ENCODE results near the gene PPM1G. TPM values are rescaled to one million over a fixed set of nuclear protein-coding genes. Genes with fewer than 3 reads are reported as not detected.

Gene PPM1G
- total and polyA plus RNA-seq, 3 donors from 2014 or later = 163 to 569 (median 245) TPM

DNA sequence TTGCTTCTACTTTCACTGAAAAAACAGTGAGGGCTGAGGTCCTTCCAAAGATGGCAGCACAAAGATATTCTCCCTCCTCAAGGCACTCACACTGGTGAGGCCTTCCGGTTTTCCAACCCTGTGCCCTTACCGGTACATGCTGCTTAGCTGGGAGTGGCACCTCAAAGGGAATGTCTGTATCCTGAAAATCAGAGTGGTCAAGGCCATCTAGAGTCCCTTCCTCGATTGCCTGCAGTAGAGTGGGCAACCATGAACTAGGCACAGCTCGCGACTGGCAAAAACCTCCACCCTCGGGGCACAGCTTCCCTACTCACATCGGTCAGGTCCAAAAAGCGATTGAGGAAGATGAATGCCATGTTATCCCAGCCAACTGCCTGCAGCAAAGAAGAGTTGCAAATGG, 36.2 kb upstream of the PPM1G start:
- intact Hi-C loops (cut with DNase I; ENCODE audit: low total_unique reads) = no loop called here
- Histone ChIP-seq H3K4me3 (no peak overlapping the region), H3K27ac (no peak overlapping the region), H3K27me3 (no peaks in the 10 kb centered on the region), H3K4me1 (peaks cover 23% of the 10 kb centered on the region), H3K9me3 (no peaks in the 10 kb centered on the region), H3K36me3 (ENCODE audit: low read depth, missing control alignments) (no peaks in the 10 kb centered on the region)
- 82 to 83% methylated on average over 8 of the region's 8 CpGs for WGBS, 2 donors
- no peak for TF ChIP-seq POLR2A (IDR thresholded peaks at IDR 0.05)
- TF ChIP-seq, protein P1, sequence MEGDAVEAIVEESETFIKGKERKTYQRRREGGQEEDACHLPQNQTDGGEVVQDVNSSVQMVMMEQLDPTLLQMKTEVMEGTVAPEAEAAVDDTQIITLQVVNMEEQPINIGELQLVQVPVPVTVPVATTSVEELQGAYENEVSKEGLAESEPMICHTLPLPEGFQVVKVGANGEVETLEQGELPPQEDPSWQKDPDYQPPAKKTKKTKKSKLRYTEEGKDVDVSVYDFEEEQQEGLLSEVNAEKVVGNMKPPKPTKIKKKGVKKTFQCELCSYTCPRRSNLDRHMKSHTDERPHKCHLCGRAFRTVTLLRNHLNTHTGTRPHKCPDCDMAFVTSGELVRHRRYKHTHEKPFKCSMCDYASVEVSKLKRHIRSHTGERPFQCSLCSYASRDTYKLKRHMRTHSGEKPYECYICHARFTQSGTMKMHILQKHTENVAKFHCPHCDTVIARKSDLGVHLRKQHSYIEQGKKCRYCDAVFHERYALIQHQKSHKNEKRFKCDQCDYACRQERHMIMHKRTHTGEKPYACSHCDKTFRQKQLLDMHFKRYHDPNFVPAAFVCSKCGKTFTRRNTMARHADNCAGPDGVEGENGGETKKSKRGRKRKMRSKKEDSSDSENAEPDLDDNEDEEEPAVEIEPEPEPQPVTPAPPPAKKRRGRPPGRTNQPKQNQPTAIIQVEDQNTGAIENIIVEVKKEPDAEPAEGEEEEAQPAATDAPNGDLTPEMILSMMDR (IDR thresholded peaks at IDR 0.05) = no peak
- DNase-seq = no peak

DNA sequence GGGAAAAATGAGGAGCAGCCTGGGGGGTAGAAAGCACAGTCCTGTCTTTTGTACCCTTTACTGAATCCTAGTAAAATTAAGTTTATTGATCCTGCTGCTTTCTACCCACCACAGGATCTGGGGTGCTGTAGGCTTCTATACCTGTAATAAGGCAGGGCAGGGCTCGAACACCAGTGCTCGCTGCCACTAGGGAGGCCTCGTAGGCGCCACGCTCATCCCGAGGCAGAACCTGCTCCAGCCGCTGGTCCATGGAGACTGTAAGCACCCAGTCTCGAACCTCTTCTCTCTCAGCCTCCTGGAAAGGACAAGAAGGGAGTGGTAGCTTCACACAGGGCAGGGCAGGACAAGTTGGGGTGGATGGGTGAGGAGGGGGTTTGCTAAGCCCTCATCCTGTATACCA, 35.8 kb upstream of the PPM1G start:
- Histone ChIP-seq H3K4me3 (no peak overlapping the region), H3K27ac (no peak overlapping the region), H3K9me3 (no peaks in the 10 kb centered on the region), H3K36me3 (ENCODE audit: low read depth, missing control alignments) (no peaks in the 10 kb centered on the region), H3K27me3 (no peaks in the 10 kb centered on the region), H3K4me1 (peaks cover 23% of the 10 kb centered on the region)
- 85 to 91% methylated on average over 8 of the region's 8 CpGs for WGBS, 2 donors
- intact Hi-C loops (cut with DNase I; ENCODE audit: low total_unique reads) = no loop called here
- TF ChIP-seq, protein P1 (IDR thresholded peaks at IDR 0.05) = no peak
- TF ChIP-seq POLR2A (IDR thresholded peaks at IDR 0.05) = no peak
- no peak for DNase-seq

DNA sequence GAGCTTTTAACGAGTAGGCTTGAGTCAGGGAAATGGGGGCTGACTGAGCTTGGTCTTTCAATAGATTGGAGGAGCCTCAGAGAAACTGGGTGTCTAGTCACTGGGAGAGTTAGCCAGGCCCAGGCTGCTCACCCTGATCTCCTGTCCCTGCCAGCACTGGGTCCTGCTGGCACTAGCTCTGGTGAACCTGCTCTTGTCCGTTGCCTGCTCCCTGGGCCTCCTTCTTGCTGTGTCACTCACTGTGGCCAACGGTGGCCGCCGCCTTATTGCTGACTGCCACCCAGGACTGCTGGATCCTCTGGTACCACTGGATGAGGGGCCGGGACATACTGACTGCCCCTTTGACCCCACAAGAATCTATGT, 33.5 kb upstream of the PPM1G start:
- no peak for TF ChIP-seq POLR2A (IDR thresholded peaks at IDR 0.05)
- TF ChIP-seq, protein P1 (IDR thresholded peaks at IDR 0.05) = no peak
- 50 to 60% methylated on average over 5 to 6 of the region's 6 CpGs for WGBS, 2 donors
- peak overlapping the region in 1 of 2 donors; percentile 51 for H3K4me3 ChIP-seq
- no peak for DNase-seq
- no peaks in the 10 kb centered on the region for H3K27me3 ChIP-seq
- H3K36me3 ChIP-seq (ENCODE audit: low read depth, missing control alignments) = no peaks in the 10 kb centered on the region
- H3K27ac ChIP-seq = peak overlapping the region in 1 of 2 donors; percentile 26
- intact Hi-C loops (cut with DNase I; ENCODE audit: low total_unique reads) = no loop called here
- H3K4me1 ChIP-seq = peaks cover 23% of the 10 kb centered on the region
- H3K9me3 ChIP-seq = no peaks in the 10 kb centered on the region

DNA sequence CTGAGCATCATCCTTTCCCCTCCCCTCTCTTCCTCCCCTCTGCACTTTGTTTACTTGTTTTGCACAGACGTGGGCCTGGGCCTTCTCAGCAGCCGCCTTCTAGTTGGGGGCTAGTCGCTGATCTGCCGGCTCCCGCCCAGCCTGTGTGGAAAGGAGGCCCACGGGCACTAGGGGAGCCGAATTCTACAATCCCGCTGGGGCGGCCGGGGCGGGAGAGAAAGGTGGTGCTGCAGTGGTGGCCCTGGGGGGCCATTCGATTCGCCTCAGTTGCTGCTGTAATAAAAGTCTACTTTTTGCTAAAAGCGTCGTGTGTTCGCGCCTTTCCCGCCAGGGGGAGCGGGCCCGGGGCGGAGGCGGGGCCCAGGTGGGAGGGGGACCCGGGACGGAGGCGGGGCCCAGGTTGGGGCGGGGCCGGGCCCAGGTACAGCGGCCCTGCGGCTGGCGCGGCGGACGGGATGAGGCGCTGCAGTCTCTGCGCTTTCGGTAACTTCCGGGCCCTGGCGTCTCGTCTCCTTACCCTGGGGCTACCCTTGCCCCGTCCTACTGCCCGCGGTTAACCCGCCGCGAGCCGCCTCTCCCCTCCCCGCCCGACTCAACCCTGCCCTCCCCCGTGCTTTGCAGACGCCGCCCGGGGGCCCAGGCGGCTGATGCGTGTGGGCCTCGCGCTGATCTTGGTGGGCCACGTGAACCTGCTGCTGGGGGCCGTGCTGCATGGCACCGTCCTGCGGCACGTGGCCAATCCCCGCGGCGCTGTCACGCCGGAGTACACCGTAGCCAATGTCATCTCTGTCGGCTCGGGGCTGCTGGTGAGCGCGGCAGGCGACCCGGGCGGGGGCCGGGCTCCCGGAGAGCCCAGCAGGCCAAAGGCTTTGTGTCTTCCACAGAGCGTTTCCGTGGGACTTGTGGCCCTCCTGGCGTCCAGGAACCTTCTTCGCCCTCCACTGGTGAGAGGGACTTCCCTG, 32.8 kb upstream of the PPM1G start, which contains the start of gene KRTCAP3:
Gene KRTCAP3 (plus strand): TSS at position 424 of the 962 bp plus-strand sequence. CDS start 32 bp downstream, at position 456.
- peak within 1 kb of the TSS; percentile 32 to 51 for H3K4me3 ChIP-seq
- H3K4me1 ChIP-seq = peaks cover 23% of the 10 kb centered on the region
- peak within 1 kb of the TSS in 1 of 2 donors; percentile 26 for H3K27ac ChIP-seq
- WGBS, 2 donors = 33 to 55% methylated on average over 3 to 52 of the region's 80 CpGs
- DNase-seq = peak; percentile 39
- H3K36me3 ChIP-seq (ENCODE audit: low read depth, missing control alignments) = no peaks in the 10 kb centered on the region
- no peaks in the 10 kb centered on the region for H3K9me3 ChIP-seq
- intact Hi-C loops (cut with DNase I; ENCODE audit: low total_unique reads) = no loop called here
- no peaks in the 10 kb centered on the region for H3K27me3 ChIP-seq
- TF ChIP-seq, protein P1 (IDR thresholded peaks at IDR 0.05) = no peak
- no peak for TF ChIP-seq POLR2A (IDR thresholded peaks at IDR 0.05)
